Hematopoietic multipotent progenitor cell treated with erythropoietin and hydrocortisone succinate and interleukin-3 and kit ligand, for 17 days (in vitro differentiated cells): ENCODE results near the gene RINL.
"Not testable (repeated sequence)": the region's sequence is repeated elsewhere in the genome, so short reads cannot be mapped to it uniquely, and the experiment has no call there.

Experiments
- DNase-seq: peaks from one replicate; pipeline ENCODE4 v3.0.0-alpha.2; 2015; ENCODE audit warnings: low spot score

RINL gene

GRCh38 chr19:38875656-38876395 is 2.2 kb downstream of the RINL start:
- DNase-seq: no peak

- not testable (repeated sequence) for DNase-seq
Observed at GRCh38 chr19:38873400-38873799, 4.7 kb downstream of the RINL start.

DNA sequence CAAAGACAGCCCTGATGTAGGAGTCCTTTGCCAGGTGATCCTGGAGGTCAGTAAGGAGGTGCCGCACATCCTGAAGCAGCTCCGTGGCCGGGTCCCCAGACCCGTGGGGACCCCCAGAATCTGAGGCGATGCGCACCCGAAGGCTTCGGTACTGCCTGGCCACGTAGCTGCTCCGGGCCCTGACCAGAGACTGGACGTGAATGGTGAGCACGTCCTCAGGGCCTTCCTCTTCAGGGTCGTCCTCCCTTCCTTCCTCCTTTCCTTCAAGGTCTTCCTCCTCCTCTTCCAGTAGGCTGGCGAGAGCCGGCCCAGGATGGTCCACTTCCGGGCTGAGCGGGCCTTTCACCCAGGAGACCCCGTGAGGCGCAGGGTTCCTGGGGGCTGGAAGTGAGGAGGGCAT is 7.5 kb downstream of the RINL start:
- no peak for DNase-seq

DNA sequence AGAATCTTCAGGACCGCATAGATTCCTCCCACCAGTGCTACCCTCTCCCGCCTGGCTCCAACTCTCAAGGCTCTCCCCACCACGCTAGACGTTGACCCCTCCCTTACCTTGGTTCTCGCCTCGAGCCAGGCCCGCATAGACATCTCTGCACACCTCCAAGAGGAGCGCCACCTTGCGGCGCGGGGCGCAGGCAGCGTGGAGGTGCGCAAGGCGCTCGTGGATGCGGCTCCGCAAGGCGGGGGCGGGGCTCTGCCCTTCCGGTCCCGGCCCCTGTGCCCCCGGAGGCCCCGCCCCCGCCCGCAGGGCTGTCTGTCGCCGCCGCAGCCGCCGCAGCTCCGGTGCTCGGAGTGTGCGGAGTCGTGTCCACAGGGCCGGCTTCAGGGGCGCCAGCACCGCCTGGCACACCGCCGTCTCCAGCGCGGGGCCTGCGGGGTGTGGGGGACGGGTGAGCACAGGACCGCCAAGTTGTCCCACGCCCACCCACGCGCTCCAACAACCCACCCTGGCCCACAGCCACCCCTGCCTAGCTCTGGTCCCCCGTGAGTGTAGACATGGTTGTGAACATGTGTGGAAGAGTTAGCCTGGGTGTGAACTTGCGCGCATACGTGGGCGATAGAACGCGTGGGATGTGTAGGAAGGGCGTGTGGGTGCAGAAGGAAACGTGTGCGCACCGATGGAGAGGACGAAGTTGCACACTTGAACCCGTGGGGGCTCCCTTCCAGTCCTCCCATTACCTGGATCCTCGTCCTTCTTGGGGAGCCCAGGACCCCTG is 8.1 kb downstream of the RINL start:
- DNase-seq: peak; percentile 92

GRCh38 chr19:38869160-38869835 is 8.8 kb downstream of the RINL start:
- no peak for DNase-seq

DNA sequence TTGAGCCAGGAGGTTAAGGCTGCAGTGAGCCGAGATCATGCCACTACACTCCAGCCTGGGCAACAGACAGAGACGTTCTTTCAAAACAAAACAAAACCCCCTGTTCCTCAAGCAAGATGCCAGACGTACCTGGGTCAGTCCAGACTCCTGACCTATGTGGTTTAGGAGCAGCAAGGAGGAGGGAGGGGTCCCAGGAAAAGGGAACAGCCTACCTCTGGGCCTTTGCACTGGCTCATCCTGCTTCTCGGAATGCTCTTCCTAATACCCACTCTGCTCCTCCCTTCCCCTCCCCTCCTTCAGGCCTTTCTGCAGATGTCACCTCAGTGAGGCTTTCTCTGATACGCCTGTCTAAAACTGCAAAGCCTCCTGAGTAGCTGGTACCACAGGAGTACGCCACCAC is 9.5 kb downstream of the RINL start:
- DNase-seq: no peak

- no peak for DNase-seq
Observed at GRCh38 chr19:38867171-38867780, 10.8 kb downstream of the RINL start.

DNA sequence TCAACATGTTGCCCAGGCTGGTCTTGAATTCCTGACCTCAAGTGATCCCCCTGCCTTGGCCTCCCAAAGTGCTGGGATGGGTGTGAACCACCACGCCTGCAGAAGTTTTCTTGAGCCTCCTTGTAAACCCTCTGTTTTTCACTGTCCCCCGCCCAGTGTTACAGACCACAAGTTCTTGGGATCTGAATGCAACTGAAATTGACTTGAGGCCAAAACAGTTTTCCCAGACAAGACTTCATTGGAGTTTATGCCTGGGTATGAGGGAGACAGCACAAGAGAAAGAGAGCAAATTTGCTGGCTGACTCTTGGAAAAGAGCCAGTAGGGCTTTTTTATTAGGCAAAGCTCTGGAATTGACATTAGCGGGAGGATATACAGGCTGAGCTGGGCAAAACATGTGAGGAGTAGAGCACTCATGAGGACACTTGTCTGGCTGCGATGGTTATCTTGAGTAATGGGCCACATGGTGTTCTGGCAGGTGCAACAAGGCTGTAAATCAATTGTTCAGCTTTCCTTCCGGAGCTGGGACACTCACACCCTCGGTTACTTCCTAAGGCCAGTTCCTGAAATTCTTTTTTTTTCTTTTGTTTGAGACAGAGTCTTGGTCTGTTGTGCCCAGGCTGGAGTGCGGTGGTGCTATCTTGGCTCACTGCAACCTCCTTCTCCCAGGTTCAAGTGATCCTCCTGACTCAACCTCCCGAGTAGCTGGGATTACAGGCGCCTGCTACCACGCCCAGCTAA is 15.6 kb downstream of the RINL start:
- DNase-seq: no peak

GRCh38 chr19:38861368-38861767 is 16.7 kb downstream of the RINL start:
- no peak for DNase-seq

- not testable (repeated sequence) for DNase-seq
Observed at GRCh38 chr19:38859631-38860204, 18.4 kb downstream of the RINL start.

GRCh38 chr19:38856813-38857212 is 21.3 kb downstream of the RINL start:
- no peak for DNase-seq

DNA sequence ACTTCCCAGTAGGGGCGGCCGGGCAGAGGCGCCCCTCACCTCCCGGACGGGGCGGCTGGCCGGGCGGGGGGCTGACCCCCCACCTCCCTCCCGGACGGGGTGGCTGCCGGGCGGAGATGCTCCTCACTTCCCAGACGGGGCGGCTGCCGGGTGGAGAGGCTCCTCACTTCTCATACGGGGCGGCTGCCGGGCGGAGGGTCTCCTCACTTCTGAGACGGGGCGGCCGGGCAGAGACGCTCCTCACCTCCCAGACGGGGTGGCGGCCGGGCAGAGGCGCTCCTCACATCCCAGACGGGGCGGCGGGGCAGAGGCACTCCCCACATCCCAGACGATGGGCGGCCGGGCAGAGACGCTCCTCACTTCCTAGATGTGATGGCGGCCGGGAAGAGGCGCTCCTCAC is 22.3 kb downstream of the RINL start:
- not testable (repeated sequence) for DNase-seq

- not testable (repeated sequence) for DNase-seq
Observed at GRCh38 chr19:38854961-38855360, 23.1 kb downstream of the RINL start.

GRCh38 chr19:38853214-38853613 is 24.9 kb downstream of the RINL start:
- no peak for DNase-seq

- DNase-seq: peak; percentile 70
Observed at GRCh38 chr19:38852231-38853044, 25.6 kb downstream of the RINL start.

- DNase-seq: peak; percentile 92
Observed at GRCh38 chr19:38851622-38852230, 26.3 kb downstream of the RINL start.

DNA sequence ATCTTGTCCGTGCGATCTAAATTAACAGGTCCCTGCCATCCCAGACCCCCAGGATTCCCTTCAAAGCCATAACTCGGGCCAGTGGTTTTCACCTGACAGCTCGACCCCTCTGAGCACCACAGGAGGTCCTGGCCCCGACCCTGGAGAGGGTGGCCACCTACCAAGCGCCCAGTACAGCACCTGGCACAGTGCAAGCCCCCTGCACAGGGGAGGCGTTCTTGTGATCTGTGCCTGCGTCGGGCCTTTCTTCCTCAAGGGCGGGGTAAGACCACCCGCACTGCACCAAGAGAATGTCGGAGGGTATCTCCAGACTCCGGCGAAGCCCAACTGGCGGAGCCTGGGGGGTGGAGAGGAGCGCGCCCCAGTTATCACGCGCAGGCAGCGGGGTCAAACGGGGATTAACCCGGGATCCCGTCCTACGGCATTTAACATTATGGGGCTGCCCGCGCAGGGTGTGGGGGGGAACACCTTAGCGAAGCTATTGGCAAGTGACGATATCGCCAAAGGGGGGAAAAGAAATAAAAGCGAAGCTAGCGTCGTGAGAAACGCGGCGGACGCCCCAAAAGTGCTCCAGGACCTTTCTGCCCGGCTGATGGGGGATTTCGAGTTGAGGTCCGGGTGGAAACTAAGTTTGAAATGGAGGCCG is 27.0 kb downstream of the RINL start:
- peak; percentile 51 for DNase-seq

DNA sequence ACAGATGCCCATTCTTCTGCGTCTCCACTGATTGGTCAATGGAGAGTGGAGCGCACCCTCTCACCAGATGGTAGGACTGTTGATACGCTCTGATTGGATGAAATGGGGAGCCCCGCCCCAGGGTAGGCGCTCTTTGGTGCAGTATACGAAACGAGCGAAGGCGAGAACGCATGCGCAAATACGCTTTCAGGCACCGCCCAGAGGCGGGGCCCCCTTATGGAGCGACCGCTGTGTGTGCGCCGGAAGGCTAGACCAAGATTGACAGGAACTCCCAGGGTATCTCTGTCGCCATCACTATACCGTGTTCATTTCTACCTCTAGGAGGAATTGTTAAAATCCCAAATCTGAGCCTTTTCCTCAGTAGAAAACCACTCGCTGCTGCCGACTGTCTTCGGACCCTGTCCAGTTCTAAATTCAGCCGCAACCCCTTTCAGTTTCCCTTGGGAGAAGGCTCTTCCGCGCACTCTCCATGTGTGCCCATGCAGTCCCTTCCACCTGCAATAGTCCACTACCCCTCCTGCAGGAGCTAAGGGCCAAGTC is 27.6 kb downstream of the RINL start:
- peak; percentile 100 for DNase-seq

- no peak for DNase-seq
Observed at GRCh38 chr19:38849860-38850435, 28.1 kb downstream of the RINL start, which contains the start of gene HNRNPL. Gene HNRNPL (minus strand): TSS chr19:38849986. CDS start chr19:38849966, 20 bp downstream.
